Brain microvascular endothelial cell (primary cell): ENCODE measurements around the gene CD274.
"Not testable (repeated sequence)": the region's sequence is repeated elsewhere in the genome, so short reads cannot be mapped to it uniquely, and the experiment has no call there.

ENCODE experiments used
- DNase-seq: peaks from one replicate; pipeline ENCODE4 v3.0.0-alpha.2; 2020
- H3K27ac ChIP-seq: fragments of 250-450 bp; sonication (Bioruptor Pico); 2 replicates; pipeline ENCODE4 v1.5.1; 2020; ENCODE audit warnings: mild to moderate bottlenecking, moderate library complexity
- H3K27me3 ChIP-seq: fragments of 250-450 bp; sonication (Bioruptor Pico); replicated peaks from 2 replicates; pipeline ENCODE4 v1.5.1; 2020; ENCODE audit warnings: mild to moderate bottlenecking
- H3K36me3 ChIP-seq: fragments of 250-450 bp; sonication (Bioruptor Pico); replicated peaks from 2 replicates; pipeline ENCODE4 v1.5.1; 2020; ENCODE audit warnings: mild to moderate bottlenecking
- H3K4me3 ChIP-seq: 2 replicates; pipeline ENCODE4 v1.5.1; 2011; ENCODE audit warnings: low read depth, mild to moderate bottlenecking, control low read depth, low read length, moderate library complexity
- in situ Hi-C: cut with HindIII; loops from 2 replicates; pipeline ENCODE4 v1.10.0; 2017; ENCODE audit warnings: low sequenced_read_pairs, low pct_ligation_motif_present
- TF ChIP-seq, protein P1 (sequence below): IDR thresholded peaks from 2 replicates; pipeline ENCODE4 v1.5.1; 2011; ENCODE audit warnings: low read depth, mild to moderate bottlenecking, moderate library complexity, low read length, control low read depth, inconsistent platforms; ENCODE audit errors: missing control alignments

The CD274 gene

DNA sequence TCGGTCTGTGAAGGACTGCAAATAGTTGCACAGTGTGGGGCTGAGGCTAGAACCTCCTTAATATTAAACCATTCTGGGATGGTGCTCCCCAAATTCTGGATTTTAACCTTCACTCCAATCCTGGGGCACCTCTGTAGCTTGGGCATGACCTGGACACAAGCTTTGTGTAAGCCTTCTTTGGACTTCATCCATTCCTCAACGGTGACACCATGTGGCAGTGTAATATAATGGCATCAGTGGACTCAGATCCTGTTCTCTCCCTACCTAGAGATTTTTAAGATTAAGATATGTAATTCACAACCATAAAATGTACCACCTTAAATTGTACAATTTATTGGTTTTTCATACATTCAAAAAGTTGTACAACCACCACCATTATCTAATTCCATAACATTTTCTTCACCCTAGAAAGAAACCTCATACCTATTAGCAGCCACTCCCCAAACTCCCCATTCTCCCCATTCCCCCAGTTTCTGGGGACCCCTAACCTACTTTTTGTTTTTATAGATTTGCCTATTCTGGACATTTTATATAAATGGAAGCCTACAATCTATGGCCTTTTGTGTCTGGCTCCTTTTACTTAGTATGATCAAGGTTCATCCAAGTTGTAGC, 7.8 kb upstream of the CD274 start:
- H3K27ac ChIP-seq: no peak overlapping the region
- peak; percentile 41 for DNase-seq
- TF ChIP-seq, protein P1, sequence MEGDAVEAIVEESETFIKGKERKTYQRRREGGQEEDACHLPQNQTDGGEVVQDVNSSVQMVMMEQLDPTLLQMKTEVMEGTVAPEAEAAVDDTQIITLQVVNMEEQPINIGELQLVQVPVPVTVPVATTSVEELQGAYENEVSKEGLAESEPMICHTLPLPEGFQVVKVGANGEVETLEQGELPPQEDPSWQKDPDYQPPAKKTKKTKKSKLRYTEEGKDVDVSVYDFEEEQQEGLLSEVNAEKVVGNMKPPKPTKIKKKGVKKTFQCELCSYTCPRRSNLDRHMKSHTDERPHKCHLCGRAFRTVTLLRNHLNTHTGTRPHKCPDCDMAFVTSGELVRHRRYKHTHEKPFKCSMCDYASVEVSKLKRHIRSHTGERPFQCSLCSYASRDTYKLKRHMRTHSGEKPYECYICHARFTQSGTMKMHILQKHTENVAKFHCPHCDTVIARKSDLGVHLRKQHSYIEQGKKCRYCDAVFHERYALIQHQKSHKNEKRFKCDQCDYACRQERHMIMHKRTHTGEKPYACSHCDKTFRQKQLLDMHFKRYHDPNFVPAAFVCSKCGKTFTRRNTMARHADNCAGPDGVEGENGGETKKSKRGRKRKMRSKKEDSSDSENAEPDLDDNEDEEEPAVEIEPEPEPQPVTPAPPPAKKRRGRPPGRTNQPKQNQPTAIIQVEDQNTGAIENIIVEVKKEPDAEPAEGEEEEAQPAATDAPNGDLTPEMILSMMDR: peak; percentile 65
- in situ Hi-C loops: loop anchor here (25.0 kb wide), 1 partner anchor 145 kb away; no protein-coding TSS in a partner anchor
- H3K27me3 ChIP-seq: no peaks in the 10 kb centered on the region
- H3K36me3 ChIP-seq: no peaks in the 10 kb centered on the region
- no peak overlapping the region for H3K4me3 ChIP-seq

DNA sequence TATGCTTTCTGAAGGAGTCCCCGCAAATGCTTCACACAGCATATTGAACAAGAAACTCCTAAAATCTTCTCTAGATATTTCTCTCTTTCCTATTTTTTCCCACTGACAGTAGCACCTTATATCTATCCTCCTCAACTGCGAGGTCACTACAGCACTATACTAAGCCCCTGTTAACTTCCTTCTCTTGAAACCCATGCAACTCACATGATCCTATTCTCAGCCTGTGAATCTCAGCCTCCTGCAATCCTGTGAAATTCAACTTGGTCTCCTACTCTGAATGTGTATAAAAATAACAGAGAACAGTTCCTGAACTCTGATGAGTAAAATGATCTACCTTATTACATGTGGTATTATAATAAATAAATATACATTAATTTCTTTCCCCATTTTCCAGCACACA, 6.5 kb upstream of the CD274 start:
- TF ChIP-seq, protein P1: no peak
- in situ Hi-C loops: loop anchor here (25.0 kb wide), 1 partner anchor 143 kb away; no protein-coding TSS in a partner anchor
- H3K27me3 ChIP-seq: no peaks in the 10 kb centered on the region
- no peak overlapping the region for H3K27ac ChIP-seq
- H3K36me3 ChIP-seq: no peaks in the 10 kb centered on the region
- H3K4me3 ChIP-seq: no peak overlapping the region
- DNase-seq: no peak

DNA sequence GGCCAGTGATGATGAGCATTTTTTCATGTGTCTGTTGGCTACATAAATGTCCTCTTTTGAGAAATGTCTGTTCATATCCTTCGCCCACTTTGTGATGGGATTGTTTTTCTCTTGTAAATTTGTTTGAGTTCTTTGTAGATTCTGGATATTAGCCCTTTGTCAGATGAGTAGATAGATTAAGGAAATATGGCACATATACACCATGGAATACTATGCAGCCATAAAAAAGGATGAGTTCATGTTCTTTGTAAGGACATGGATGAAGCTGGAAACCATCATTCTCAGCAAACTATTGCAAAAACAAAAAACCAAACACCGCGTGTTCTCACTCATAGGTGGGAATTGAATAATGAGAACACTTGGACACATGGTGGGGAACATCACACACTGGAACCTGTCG, 5.2 kb upstream of the CD274 start:
- H3K4me3 ChIP-seq, DNase-seq, H3K27me3 ChIP-seq, H3K36me3 ChIP-seq, H3K27ac ChIP-seq: not testable (repeated sequence)
- in situ Hi-C loops: loop anchor here (25.0 kb wide), 1 partner anchor 142 kb away; no protein-coding TSS in a partner anchor

DNA sequence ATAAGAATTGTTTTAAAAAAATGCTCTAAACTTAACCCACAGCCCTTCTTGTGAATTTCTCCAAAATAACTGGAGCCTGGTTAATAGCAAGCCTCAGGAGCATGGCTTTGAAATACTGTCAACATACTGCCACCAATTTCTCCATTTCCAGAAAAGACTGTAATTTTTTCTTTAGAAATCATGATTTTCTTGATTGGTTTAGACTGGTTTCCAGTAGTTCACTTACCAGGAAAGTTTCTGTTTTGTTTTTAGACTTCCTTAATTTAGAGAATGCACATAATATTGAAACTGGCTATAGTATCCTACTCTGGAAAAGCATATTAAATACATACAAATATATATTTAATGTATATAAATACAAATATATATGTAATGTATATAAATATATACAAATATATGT, 4.5 kb upstream of the CD274 start:
- Histone ChIP-seq H3K27me3 (no peaks in the 10 kb centered on the region), H3K4me3 (no peak overlapping the region), H3K27ac (no peak overlapping the region), H3K36me3 (no peaks in the 10 kb centered on the region)
- DNase-seq: no peak
- in situ Hi-C loops: loop anchor here (25.0 kb wide), 1 partner anchor 141 kb away; no protein-coding TSS in a partner anchor
- TF ChIP-seq, protein P1: no peak

DNA sequence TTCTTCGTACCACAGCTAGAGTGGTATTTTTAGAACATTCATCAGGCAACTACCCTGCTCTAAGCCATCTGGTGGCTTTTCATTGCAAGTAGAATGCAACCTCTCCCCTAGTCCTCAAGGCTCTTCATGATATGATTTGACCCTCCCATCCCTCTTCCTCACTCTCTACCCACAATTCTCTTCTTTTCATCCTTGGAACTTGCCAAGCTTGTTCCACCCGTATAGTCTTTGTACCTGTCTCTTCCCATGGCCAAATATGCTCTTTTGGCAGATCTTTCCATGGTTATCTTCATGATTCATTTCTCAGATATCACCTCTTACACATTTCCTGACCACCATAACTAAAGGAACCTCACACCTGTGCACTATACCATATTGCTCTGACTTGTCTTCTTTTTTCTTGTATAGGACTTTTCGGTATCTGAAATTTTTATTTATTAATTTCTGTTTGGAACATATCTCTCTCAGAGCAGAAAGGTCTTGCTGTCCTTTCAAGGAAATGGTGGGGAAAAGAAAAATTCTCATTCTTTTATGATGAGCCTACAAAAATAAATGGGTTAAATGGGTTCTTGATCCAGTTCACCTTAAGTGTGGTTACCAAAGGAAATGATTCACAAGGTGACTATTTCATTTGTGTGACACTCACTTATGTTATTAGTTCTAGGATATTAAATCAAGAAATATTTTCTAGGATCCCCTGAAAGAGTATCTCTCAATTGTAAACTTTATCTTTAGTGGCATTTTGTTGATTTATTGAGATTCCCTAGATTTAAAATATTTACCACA, 3.7 kb upstream of the CD274 start:
- no peak overlapping the region for H3K4me3 ChIP-seq
- no peak overlapping the region for H3K27ac ChIP-seq
- TF ChIP-seq, protein P1: no peak
- no peak for DNase-seq
- H3K36me3 ChIP-seq: no peaks in the 10 kb centered on the region
- no peaks in the 10 kb centered on the region for H3K27me3 ChIP-seq
- in situ Hi-C loops: loop anchor here (25.0 kb wide), 1 partner anchor 141 kb away; no protein-coding TSS in a partner anchor

DNA sequence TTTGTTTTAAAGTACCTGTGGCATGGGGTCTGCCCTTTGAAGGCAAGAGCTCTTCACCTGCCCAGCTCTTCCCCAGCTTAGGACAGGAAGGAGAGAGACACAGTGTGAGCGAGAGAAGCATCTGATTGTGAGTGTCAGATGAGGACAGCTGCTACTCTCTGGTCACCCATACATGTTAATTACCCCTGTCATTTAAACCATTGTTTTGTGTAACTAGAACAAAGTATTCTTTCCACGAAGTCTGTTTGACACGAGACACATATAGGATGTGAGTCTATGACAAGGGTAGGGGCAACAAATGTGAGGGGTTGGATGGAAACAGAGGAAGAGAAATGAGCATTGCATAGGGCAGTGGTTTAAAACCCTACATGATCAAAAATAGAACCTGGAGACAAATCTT, 3.0 kb upstream of the CD274 start:
- in situ Hi-C loops: loop anchor here (25.0 kb wide), 1 partner anchor 140 kb away; no protein-coding TSS in a partner anchor
- no peak for DNase-seq
- no peak overlapping the region for H3K27ac ChIP-seq

More for the DNA sequence above, 3.0 kb upstream of the CD274 start:
- TF ChIP-seq, protein P1: no peak
- Histone ChIP-seq H3K36me3 (no peaks in the 10 kb centered on the region), H3K27me3 (no peaks in the 10 kb centered on the region), H3K4me3 (no peak overlapping the region)
